Panc1 (cell line): ENCODE data around the gene MECR.

Source experiments
- POLR2AphosphoS5 ChIP-seq: IDR thresholded peaks from 2 replicates; pipeline ENCODE4 v1.6.1; 2012; ENCODE audit warnings: mild to moderate bottlenecking, low read depth, low read length, moderate library complexity
- SIN3A ChIP-seq: IDR thresholded peaks from 2 replicates; pipeline ENCODE4 v1.6.1; 2012; ENCODE audit warnings: low read depth, mild to moderate bottlenecking, low read length, moderate library complexity, borderline replicate concordance; ENCODE audit not compliant: insufficient read depth
- TCF7L2 ChIP-seq: IDR thresholded peaks from 2 replicates; pipeline ENCODE4 v1.6.1; 2011; ENCODE audit warnings: mild to moderate bottlenecking, low read depth, low read length, inconsistent platforms
- TF ChIP-seq, protein P1 (sequence below): fragments of 450-650 bp; IDR thresholded peaks from 2 replicates; pipeline ENCODE4 v1.5.1; 2017; ENCODE audit warnings: mild to moderate bottlenecking
- TF ChIP-seq, protein P2 (sequence below), 2 experiments: IDR thresholded peaks; 2 replicates each; pipeline ENCODE4 v1.6.1; 2011 to 2012; ENCODE audit warnings: low read depth in 2 of 2, control low read depth in 1 of 2, low read length in 1 of 2, mild to moderate bottlenecking in 1 of 2, moderate library complexity in 1 of 2; ENCODE audit not compliant: insufficient read depth in 1 of 2

DNA sequence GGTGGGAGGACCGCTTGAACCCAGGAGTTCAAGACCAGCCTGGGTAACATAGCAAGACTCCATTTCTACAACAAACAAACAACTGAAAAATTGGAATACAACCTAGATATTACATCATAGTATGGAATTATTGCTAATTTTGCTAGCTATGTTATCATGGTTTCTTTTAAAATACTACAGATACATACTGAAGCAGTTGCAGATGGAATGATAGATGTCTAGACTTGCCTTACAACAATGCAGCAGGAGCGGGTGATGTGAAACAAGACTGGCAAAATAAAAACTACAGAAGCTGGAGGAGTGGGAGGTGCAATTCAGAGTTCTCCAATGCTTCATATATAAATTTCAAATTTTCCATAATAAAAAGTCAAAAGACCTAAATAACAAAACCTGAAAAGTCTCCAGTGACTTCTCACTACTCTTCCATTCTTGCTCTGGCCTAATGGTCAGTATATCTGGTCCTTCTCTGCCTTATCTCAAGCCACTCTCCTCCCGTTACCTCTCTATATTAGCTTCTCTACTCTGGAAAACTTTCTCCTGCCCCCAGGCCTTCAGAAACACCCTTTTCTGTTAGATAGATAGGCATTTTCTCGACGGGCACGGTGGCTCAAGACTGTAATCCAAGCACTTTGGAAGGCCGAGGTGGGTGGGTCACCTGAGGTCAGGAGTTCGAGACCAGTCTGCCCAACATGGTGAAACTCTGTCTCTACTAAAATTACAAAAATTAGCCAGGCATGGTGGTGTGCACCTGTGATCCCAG is 78.5 kb downstream of the MECR start:
- TF ChIP-seq, protein P1, sequence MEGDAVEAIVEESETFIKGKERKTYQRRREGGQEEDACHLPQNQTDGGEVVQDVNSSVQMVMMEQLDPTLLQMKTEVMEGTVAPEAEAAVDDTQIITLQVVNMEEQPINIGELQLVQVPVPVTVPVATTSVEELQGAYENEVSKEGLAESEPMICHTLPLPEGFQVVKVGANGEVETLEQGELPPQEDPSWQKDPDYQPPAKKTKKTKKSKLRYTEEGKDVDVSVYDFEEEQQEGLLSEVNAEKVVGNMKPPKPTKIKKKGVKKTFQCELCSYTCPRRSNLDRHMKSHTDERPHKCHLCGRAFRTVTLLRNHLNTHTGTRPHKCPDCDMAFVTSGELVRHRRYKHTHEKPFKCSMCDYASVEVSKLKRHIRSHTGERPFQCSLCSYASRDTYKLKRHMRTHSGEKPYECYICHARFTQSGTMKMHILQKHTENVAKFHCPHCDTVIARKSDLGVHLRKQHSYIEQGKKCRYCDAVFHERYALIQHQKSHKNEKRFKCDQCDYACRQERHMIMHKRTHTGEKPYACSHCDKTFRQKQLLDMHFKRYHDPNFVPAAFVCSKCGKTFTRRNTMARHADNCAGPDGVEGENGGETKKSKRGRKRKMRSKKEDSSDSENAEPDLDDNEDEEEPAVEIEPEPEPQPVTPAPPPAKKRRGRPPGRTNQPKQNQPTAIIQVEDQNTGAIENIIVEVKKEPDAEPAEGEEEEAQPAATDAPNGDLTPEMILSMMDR = no peak
- TF ChIP-seq SIN3A = no peak
- no peak for TF ChIP-seq POLR2AphosphoS5
- TF ChIP-seq, protein P2, sequence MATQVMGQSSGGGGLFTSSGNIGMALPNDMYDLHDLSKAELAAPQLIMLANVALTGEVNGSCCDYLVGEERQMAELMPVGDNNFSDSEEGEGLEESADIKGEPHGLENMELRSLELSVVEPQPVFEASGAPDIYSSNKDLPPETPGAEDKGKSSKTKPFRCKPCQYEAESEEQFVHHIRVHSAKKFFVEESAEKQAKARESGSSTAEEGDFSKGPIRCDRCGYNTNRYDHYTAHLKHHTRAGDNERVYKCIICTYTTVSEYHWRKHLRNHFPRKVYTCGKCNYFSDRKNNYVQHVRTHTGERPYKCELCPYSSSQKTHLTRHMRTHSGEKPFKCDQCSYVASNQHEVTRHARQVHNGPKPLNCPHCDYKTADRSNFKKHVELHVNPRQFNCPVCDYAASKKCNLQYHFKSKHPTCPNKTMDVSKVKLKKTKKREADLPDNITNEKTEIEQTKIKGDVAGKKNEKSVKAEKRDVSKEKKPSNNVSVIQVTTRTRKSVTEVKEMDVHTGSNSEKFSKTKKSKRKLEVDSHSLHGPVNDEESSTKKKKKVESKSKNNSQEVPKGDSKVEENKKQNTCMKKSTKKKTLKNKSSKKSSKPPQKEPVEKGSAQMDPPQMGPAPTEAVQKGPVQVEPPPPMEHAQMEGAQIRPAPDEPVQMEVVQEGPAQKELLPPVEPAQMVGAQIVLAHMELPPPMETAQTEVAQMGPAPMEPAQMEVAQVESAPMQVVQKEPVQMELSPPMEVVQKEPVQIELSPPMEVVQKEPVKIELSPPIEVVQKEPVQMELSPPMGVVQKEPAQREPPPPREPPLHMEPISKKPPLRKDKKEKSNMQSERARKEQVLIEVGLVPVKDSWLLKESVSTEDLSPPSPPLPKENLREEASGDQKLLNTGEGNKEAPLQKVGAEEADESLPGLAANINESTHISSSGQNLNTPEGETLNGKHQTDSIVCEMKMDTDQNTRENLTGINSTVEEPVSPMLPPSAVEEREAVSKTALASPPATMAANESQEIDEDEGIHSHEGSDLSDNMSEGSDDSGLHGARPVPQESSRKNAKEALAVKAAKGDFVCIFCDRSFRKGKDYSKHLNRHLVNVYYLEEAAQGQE (IDR thresholded peaks at IDR 0.05; ENCODE audit: insufficient read depth in 1 of 2, low read depth in 2 of 2, low read length in 1 of 2) = no peak
- no peak for TF ChIP-seq TCF7L2
